Spleen (tissue), 11 donors: Measurements from ENCODE around the gene SMOC2. TPM values are rescaled to one million over a fixed set of nuclear protein-coding genes. Genes with fewer than 3 reads are reported as not detected.

Experiments
- DNase-seq: peaks from one replicate; pipeline ENCODE4 v3.0.0-alpha.2; 2020
- H3K27ac ChIP-seq, 8 donors: fragments of 200-600 bp; sonication (generic) in 7 of 8; 1 replicate in 4 of 8; 2 replicates in 4 of 8; pipeline versions ENCODE4 v1.5.0 to v1.8.0; 2016 to 2021; ENCODE audit warnings: inconsistent platforms in 4 of 8, mild to moderate bottlenecking in 4 of 8, moderate library complexity in 1 of 8
- H3K27me3 ChIP-seq, 7 donors: fragments of 200-600 bp; sonication (generic) in 6 of 7; replicated peaks in 1 of 7; 1 replicate in 4 of 7; 2 replicates in 3 of 7; pipeline versions ENCODE4 v1.5.0 to v1.8.0; 2016 to 2021; ENCODE audit warnings: inconsistent platforms in 3 of 7, mild to moderate bottlenecking in 1 of 7
- H3K36me3 ChIP-seq, 6 donors: fragments of 200-600 bp; sonication (generic) in 5 of 6; 1 replicate in 4 of 6; 2 replicates in 2 of 6; pipeline versions ENCODE4 v1.5.0 to v1.8.0; 2016 to 2021; ENCODE audit warnings: inconsistent platforms in 2 of 6
- H3K4me1 ChIP-seq, 6 donors: fragments of 200-600 bp; sonication (generic) in 5 of 6; 1 replicate in 3 of 6; 2 replicates in 3 of 6; pipeline versions ENCODE4 v1.5.0 to v1.8.0; 2016 to 2021; ENCODE audit warnings: inconsistent platforms in 3 of 6
- H3K4me3 ChIP-seq, 8 donors: fragments of 200-600 bp; sonication (generic) in 7 of 8; 1 replicate in 4 of 8; 2 replicates in 4 of 8; pipeline versions ENCODE4 v1.5.0 to v1.8.0; 2016 to 2021; ENCODE audit warnings: inconsistent platforms in 4 of 8, mild to moderate bottlenecking in 4 of 8, moderate library complexity in 2 of 8
- H3K9me3 ChIP-seq, 8 donors: fragments of 200-600 bp; sonication (generic) in 7 of 8; 1 replicate in 4 of 8; 2 replicates in 4 of 8; pipeline versions ENCODE4 v1.5.0 to v1.8.0; 2016 to 2021; ENCODE audit warnings: inconsistent platforms in 4 of 8
- CTCF ChIP-seq, 11 experiments: fragments of 200-600 bp in 7 of 11; fragments of 450-650 bp in 4 of 11; sonication (generic) in 4 of 11; IDR thresholded peaks in 8 of 11; conservative IDR thresholded peaks in 3 of 11; 1 replicate in 7 of 11; 2 replicates in 4 of 11; pipeline versions ENCODE4 v1.4.0 to v1.8.0; 2016 to 2021; ENCODE audit warnings: antibody characterized with exemption in 11 of 11, inconsistent platforms in 4 of 11, mild to moderate bottlenecking in 1 of 11
- POLR2A ChIP-seq, 3 donors: fragments of 450-650 bp; IDR thresholded peaks; one replicate each; pipeline ENCODE4 v1.5.1; 2017; ENCODE audit warnings: antibody characterized with exemption in 3 of 3, mild to moderate bottlenecking in 1 of 3
- POLR2AphosphoS5 ChIP-seq, 3 donors: sonication (generic); formaldehyde crosslinking; IDR thresholded peaks; one replicate each; pipeline ENCODE4 v1.5.1; 2017; ENCODE audit warnings: antibody characterized with exemption in 3 of 3
- WGBS, 5 donors: extraction: QIAGEN DNeasy Blood & Tissue Kit in 3 of 5; methylation state at CpG; one replicate each; pipeline versions ENCODE4 v1.1.5 to v1.1.7; 2013 to 2018; 5-methylcytosine and 5-hydroxymethylcytosine counted together
- intact Hi-C: fragments of 100-400 bp; cut with DNase I; formaldehyde crosslinking; loops from one replicate; pipeline ENCODE4 v1.15.0; 2023; ENCODE audit warnings: low total_unique reads
- polyA plus RNA-seq, 3 donors: library from polyadenylated mRNA; stranded (reverse); fragments of 200-250 nt; gene quantifications; one replicate each; pipeline ENCODE4 v1.2.1, GENCODE V29; 2013
- total RNA-seq, 7 donors: library from RNA; depleted of rRNA in 3 of 7; stranded (reverse); fragments of >200 nt in 3 of 7; fragmentation: NEBNext Ultra II Directional in 4 of 7; extraction: Animal tissue kit (Norgen Biotek cat#: 25700) in 4 of 7; gene quantifications; one replicate each; pipeline versions ENCODE4 v1.1.0 to v1.2.1, GENCODE V29; 2016 to 2021
- donor health status: healthy with polysubstance abuse.
- donor health status: DM: no; HTN: no; CAD: no; lungs with moderate emphysema.
- donor health status: DM: no; HTN: no; CAD: no.
- donor health status: Bipolar disorder and iron deficiency.
- donor health status: healthy.
- donor health status: DM: no; HTN: no; CAD: no.
- donor health status: DM: yes; HTN: yes; CAD: no.

SMOC2 gene
- total and polyA plus RNA-seq, 10 donors: 0.94 to 7.6 (median 1.8) TPM

GRCh38 chr6:168678077-168678476 is 237.1 kb downstream of the SMOC2 start:
- 26 to 41% (median 34%) methylated on average over 1 of the region's 1 CpG for WGBS, 5 donors
- intact Hi-C loops: no loop called here
- Histone ChIP-seq H3K4me3 (no peak overlapping the region), H3K36me3 (no peaks in the 10 kb centered on the region), H3K27ac (no peak overlapping the region), H3K9me3 (no peaks in the 10 kb centered on the region), H3K27me3 (no peaks in the 10 kb centered on the region), H3K4me1 (no peaks in the 10 kb centered on the region)
- DNase-seq: no peak
- TF ChIP-seq POLR2AphosphoS5 (IDR thresholded peaks at IDR 0.05) (no peak), CTCF (IDR thresholded peaks at IDR 0.05 in 8 of 11, conservative IDR thresholded peaks at IDR 0.05 in 3 of 11) (no peak), POLR2A (IDR thresholded peaks at IDR 0.05) (no peak)

GRCh38 chr6:168678588-168678987 is 237.6 kb downstream of the SMOC2 start:
- intact Hi-C loops: no loop called here
- WGBS, 5 donors: 54 to 66% (median 59%) methylated on average over 5 of the region's 5 CpGs
- H3K4me1 ChIP-seq: no peaks in the 10 kb centered on the region
- no peaks in the 10 kb centered on the region for H3K36me3 ChIP-seq
- H3K27ac ChIP-seq: no peak overlapping the region
- TF ChIP-seq POLR2A (IDR thresholded peaks at IDR 0.05) (no peak), POLR2AphosphoS5 (IDR thresholded peaks at IDR 0.05) (no peak), CTCF (IDR thresholded peaks at IDR 0.05 in 8 of 11, conservative IDR thresholded peaks at IDR 0.05 in 3 of 11) (no peak)
- H3K27me3 ChIP-seq: no peaks in the 10 kb centered on the region
- no peak overlapping the region for H3K4me3 ChIP-seq
- no peaks in the 10 kb centered on the region for H3K9me3 ChIP-seq
- DNase-seq: no peak

- H3K4me3 ChIP-seq: no peak overlapping the region
- no peaks in the 10 kb centered on the region for H3K4me1 ChIP-seq
- H3K27ac ChIP-seq: no peak overlapping the region
- peaks cover 0 to 7% (median 0%) of the 10 kb centered on the region in 7 donors for H3K27me3 ChIP-seq
- no peaks in the 10 kb centered on the region for H3K36me3 ChIP-seq
- 79 to 86% (median 81%) methylated on average over 5 of the region's 5 CpGs for WGBS, 5 donors
- DNase-seq: no peak
- no peak for TF ChIP-seq CTCF (IDR thresholded peaks at IDR 0.05 in 8 of 11, conservative IDR thresholded peaks at IDR 0.05 in 3 of 11)
- no peak for TF ChIP-seq POLR2A (IDR thresholded peaks at IDR 0.05)
- TF ChIP-seq POLR2AphosphoS5 (IDR thresholded peaks at IDR 0.05): no peak
- intact Hi-C loops: no loop called here
- H3K9me3 ChIP-seq: no peaks in the 10 kb centered on the region
These were observed 240.8 kb downstream of the SMOC2 start for GRCh38 chr6:168681748-168682147.

- Histone ChIP-seq H3K27me3 (peaks cover 0 to 7% (median 0%) of the 10 kb centered on the region in 7 donors), H3K4me3 (no peak overlapping the region), H3K9me3 (no peaks in the 10 kb centered on the region), H3K27ac (no peak overlapping the region), H3K36me3 (no peaks in the 10 kb centered on the region), H3K4me1 (no peaks in the 10 kb centered on the region)
- intact Hi-C loops: no loop called here
- TF ChIP-seq POLR2AphosphoS5 (IDR thresholded peaks at IDR 0.05) (no peak), CTCF (IDR thresholded peaks at IDR 0.05 in 8 of 11, conservative IDR thresholded peaks at IDR 0.05 in 3 of 11) (no peak), POLR2A (IDR thresholded peaks at IDR 0.05) (no peak)
- 47 to 67% (median 53%) methylated on average over 11 of the region's 11 CpGs for WGBS, 5 donors
- no peak for DNase-seq
These were observed 242.6 kb downstream of the SMOC2 start for GRCh38 chr6:168683621-168684020.
